ENCODE measurements around the gene OR7A17.

Gene OR7A17

DNA sequence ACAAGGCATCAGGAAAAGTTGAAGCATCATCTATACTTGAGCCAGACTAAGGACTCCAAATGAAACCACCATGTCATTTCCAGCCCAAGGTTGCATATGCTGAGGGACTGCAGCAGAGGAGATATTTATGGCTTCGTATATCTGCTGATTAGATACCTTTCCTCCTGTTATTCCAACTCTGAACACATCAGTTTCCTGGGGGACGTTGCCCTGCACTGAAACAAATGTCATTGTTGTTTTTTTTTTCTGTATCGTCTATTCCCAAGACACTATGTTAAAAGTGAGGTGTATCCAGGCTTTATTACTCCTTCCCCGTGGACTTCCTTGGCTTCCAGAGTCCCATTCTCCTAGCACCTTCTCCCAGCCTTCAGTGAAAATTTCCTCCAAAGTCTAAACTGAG, at the start of gene OR7A17:
Gene OR7A17, minus strand, starts transcription at position 101 of the 400 bp plus-strand sequence. CDS start 4,777 bp downstream, outside the sequence.
- no peak for DNase-seq

DNA sequence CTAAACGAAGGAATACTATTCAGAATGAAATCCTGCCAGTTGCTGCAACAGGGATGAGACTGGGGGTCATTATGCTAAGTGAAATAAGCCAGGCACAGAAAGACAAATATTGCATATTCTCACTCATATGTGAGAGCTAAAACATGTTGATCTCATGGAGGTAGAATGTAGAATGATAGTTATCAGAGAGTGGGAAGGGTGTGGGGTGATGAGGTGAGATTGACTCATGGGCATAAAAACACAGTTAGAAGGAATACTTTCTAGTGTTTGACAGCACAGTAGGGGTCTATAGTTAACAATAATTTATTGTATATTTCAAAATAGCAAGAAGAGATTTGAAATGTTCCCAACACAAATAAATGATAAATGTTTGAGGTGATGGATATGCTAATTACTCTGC, 47.6 kb upstream of the OR7A17 start:
- no peak for DNase-seq

DNA sequence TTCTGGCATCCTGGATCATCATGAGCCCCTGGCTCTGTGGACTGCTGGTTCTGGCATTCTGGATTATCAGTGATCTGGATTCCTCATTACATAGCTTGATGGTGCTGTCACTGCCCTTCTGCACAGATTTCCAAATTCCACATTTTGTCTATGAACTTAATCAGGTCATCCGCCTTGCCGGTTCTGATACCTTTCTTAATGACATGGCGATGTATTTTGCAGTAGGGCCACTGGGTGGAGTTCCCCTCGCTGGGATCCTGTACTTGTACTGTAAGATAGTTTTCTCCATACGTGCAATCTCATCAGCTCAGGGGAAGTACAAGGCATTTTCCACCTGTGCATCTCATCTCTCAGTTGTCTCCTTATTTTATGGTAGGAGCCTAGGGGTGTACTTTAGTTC, 30.9 kb upstream of the OR7A17 start:
- no peak for DNase-seq

DNA sequence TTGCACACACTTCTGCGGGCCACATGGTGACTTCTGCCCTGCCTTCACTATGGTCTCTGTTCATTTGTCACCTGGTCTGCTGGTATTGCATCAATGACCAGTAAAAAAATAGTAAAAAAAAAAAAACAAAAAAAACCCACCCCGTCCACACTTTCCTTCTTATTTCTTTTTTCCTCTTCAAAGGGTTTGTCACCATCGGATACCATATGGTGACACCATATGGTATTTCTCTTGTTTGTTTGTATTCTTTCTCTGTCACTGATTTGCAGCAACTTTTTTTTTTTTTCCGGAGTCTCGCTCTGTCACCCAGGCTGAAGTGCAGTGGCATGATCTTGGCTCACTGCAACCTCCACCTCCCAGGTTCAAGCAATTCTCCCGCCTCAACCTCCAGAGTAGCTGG, 29.2 kb upstream of the OR7A17 start:
- DNase-seq, result no peak

DNA sequence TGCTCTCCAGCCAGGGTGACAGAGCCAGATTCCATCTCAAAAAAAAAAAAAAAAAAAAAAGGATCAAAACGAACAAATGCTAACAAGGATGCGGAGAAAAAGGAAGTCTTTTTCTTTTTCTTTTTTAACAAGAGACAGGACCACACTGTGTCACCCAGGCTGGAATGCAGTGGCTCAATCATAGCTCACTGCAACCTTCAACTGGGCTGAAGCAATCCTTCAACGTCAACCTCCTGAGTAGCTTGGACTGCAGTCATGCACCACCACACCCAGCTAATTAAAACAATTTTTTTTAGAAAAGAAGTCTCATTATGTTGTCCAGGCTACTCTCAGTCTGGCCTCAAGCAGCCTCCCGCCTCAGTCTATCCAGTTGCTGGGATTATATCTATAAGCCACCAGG, 20.8 kb upstream of the OR7A17 start:
- DNase-seq, result no peak

DNA sequence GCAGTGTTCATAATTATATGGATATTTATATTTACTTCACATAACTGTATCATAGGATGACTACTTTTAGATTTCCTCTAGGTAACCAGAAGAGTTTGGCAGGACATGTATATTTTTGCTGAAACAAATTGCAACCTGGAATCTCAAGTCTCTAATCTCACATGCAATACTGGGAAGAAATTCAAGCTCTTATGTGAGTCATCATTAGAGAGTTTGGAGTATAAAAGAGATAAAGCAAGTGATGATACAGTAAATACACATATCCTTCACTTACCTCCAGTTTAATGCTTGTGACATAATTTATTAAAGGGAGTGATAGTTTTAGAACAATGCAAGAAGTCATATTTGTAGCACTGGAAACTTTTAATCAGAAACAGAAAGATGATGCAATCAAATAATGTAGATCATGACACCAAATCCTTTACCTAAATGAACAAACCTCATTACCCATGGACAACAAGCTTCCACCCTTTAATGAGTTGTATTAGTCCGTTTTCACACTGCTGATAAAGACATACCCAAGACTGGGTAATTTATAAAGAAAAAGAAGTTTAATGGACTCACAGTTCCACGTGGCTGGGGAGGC, 15.8 kb upstream of the OR7A17 start:
- no peak for DNase-seq

DNA sequence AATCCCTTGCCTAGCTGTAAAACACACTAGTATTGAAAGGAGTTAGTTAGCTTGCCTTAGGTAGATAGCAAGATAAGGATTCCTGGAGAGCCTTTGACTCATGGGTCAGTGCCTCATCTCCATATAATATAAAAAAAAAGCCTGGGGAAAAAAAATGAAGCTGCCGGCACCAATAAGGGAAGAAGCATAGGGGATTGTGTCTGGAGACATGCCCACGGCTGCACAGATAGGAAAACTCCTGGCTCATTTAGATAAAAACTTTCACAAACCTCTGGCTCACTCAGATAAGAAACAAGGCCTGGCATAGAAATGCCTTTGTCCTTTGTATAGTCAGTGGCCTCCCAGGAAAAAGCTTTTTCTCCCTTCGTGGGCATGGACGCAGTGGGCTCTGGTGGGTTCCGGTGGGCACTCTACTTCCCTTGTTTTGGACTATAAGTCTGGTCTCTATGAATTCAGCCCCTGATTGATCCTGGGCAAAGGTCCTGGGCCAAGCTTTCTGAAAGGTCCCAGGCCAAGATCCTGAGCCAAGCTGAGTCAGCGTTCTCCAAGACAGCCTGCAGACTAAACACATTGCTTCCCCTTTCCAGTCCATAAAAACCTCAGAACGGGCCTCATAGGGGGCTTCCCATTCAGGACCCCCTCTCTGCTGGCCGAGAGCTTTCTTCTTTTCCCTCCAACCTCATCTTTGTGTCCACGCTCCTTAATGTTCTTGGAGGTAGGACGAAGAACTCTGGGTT, 4.9 kb upstream of the OR7A17 start:
- DNase-seq, result no peak

DNA sequence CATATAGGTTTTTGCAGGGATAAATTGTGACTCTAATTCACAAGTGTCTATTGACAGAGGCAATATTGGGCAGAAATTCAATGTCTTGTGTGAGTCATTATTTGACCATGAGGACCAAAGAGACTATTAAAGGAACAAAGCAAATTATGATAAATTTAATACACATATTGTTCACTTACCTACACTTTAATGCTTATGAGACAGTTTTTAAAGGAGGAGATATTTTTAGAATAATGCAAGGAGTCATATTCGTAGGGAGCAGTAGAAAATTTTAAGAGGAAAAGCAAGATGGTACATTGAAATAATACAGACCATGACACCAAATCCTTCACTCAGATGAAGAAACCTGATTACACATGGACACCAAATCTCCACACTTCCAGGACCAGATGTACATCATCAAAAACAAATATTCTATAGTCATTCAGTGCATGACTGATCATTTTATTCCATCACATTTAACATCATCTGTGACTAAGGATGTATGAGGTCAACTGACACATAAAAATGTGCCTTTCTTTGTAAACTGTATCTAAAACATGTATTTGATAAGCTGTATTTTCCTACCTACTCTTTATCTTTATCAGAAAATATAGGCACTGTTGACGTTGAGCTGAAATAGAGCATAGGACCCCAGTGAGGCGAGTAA, 4.2 kb upstream of the OR7A17 start:
- no peak for DNase-seq

DNA sequence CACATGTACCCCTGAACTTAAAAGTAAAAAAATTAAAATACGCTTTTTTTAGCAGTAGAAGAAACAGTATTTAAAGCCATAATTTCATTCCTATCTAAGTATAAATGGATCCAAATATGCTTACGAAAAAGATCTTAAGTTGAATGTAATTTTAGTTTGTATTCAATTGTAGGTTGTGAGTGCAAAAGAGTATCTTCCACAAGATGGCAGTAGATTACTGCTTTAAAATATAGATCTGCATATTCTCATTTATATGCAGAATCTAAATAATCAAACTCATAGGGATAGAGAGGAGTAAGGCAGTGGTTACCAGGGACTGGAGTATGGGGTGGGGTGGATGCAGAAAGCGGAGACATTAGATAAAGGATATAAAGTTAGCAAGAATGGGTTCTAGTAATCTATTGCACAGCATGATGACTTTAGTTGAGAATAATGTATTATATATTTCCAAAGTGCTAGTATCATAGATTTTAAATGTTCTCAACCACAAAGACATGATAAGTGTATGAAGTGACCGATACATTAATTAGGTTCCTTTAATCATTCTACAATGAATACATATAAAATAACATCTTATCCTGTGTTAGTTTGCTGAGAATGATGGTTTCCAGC, 14.2 kb downstream of the OR7A17 start:
- no peak for DNase-seq

DNA sequence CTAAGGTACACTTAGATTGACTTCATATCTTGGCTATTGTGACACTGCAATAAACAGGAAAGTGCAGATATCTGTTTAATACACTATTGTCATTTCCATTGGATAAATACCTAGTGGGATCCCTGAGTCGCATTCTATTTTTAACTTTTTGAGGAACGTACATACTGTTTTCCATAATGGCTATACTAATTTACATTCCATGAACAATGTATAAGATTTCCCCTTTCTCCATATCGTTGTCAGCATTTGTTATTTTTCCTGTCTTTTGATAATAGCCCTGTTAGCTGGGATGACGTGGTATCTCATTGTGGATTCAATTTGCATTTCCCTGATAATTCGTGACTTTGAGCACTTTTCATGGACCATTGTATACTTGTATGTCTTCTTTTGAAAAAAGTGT, 17.4 kb downstream of the OR7A17 start:
- DNase-seq, result no peak

DNA sequence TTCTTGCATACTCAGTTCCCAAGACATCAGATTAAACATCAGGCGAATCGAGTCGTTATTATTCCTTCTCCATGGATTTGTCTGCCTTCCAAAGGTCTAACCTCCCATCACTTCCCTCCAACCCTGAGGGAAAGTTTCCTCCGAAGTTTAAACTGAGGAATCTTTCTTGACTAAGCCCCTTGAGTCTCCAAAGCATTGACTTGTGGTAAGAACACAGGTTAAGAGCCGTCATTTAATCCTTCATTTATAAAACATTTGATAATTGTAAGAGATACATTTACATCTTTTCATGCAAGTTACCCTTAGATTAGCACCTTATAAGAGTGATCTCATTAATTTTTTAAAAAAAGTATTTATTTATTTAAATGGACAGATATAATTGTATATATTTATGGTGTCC, 37.1 kb downstream of the OR7A17 start, which contains the start of gene OR7A10:
Gene OR7A10, minus strand, starts transcription at position 101 of the 400 bp plus-strand sequence. CDS start 7,045 bp downstream, outside the sequence.
- DNase-seq, result no peak

DNA sequence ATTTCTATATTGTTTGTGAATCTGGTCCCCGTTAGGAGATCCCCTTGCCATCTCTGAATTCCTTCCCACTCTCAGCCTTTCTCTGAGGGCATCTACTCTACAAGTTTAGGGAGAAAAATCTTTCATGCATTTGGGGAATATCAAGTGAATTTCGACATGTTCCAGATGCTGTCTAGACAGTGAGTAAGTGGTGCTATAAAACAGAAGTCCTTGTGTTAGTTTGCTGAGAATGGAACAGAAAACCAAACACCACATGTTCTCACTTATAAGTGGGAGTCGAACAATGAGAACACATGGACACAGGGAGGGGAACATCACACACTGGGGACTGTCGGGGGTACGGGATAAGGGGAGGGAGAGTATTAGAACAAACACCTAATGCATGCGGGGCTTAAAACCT, 42.4 kb downstream of the OR7A17 start:
- DNase-seq, result no peak

DNA sequence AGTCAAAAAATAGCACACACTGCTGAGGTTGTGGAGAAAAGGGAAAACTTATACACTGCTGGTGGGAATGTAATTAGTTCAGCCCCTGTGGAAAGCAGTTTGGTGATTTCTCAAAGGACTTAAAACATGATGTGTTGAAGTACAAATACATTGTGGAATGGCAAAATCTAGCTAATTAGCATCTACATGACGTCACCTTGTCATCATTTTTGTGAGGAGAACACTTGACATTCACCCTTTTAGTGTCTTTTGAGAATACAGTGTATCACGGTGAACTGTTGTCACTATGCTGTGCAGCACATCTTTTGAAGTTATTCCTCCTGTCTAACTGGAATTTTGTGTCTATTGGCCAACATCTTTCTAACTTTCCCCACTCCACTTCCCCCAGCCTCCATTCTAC, 42.8 kb downstream of the OR7A17 start:
- no peak for DNase-seq

DNA sequence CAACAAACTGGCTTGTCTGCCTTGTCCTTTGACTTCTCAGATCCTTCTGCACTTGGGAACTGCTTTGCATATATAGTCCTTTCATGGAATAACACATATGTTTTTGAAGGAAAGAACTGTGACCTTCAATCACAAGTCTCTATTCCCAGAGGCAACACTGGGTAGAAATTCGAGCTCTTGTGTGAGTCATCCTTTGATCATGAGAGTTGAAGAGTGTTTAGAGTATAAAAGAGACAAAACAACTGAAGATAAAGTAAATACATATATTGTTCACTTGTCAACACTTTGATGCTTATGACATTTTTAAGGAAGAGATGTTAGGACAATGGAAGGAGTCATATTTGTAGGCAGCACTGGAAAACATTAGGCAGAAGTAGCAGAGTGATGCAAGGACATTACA, 45.7 kb downstream of the OR7A17 start:
- no peak for DNase-seq

DNA sequence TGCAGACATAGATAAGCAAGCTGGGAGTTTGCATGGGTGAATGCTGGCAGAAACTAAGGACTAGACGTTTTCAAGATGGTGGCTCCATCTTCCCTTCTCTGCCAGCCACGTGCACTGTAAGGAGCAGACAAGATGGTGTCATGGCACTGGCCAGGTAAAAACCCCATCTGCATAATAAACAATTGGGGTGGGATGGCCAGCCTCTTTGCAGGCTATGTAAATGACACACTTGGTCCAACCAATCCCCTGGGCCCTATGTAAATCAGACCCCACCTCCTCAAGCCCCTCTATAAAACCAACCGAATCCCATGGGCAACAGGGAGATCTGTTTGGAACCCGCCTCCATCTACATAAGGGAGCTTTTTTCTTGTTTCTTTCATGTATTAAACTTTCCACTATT, 48.5 kb downstream of the OR7A17 start:
- DNase-seq, result no peak

DNA sequence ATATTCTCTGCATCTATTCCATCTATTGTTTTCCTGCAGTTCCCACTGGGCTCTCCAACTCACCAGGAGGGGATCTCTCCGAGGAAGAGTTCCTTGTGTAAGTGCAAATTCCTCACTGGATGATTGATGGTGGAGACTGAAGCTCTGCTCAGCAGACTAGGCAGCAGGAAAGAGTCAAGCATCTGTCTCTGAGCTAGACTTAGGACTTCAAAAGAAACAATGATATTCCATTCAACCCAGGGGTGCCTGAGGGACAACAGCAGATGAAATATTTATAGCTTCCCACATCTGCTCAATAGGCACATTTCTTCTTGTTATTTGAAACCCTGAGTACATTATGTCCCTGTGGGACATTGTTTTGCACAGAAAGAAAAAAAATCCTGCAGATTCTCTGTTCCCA, 50.9 kb downstream of the OR7A17 start, which contains the start of the genes OR7A5 and OR7C1:
Gene OR7A5, minus strand, starts transcription at position 175 of the 400 bp plus-strand sequence. CDS start 6,944 bp downstream, outside the sequence.
Gene OR7C1, minus strand, starts transcription at position 175 of the 400 bp plus-strand sequence. CDS start 35,049 bp downstream, outside the sequence.
- no peak for DNase-seq

DNA sequence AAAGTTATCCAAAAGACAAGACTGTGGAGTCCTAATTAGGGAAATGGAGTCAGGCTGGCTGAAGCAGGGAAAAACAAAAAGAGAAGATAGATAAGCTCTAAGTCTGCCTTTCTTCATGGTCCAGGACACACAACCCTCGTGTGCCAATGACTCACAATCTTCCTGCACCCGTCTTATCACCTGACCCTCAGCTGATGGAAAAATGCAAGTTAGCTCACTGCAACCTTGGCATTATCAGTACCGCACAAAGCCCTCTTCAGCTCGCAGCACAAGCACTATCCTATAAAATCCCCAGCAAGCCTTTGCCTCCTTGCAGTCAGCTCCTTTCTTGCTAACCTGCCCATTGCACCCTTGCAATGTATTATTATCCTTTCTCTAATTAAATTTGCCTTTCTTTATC, 55.2 kb downstream of the OR7A17 start:
- no peak for DNase-seq
